ENCODE measurements around the gene KCNQ4.
A peak's percentile ranks its signal among the peaks of the same experiment; 100 is the strongest.

Gene KCNQ4

GRCh38 chr1:40829631-40830245 lies 46.2 kb downstream of the KCNQ4 start:
- ATAC-seq (replicated peaks) (no peak), DNase-seq (no peak)
- H3K36me3 Mint-ChIP-seq (ENCODE audit: insufficient read depth), result no peaks in the 10 kb centered on the region
- H3K27me3 Mint-ChIP-seq, result no peaks in the 10 kb centered on the region
- no peak overlapping the region for H3K27ac Mint-ChIP-seq
- no peaks in the 10 kb centered on the region for H3K9me3 Mint-ChIP-seq
- no peak overlapping the region for H3K4me3 Mint-ChIP-seq
- peaks cover 13 to 21% of the 10 kb centered on the region in 2 donors for H3K4me1 Mint-ChIP-seq (ENCODE audit: low read depth in 2 of 2)

GRCh38 chr1:40830419-40830943 lies 46.9 kb downstream of the KCNQ4 start:
- Mint-ChIP-seq H3K36me3 (ENCODE audit: insufficient read depth) (no peaks in the 10 kb centered on the region), H3K27ac (no peak overlapping the region)
- no peak for ATAC-seq (replicated peaks)

GRCh38 chr1:40831001-40831732 lies 47.6 kb downstream of the KCNQ4 start:
- Mint-ChIP-seq H3K4me3 (no peak overlapping the region), H3K27me3 (no peaks in the 10 kb centered on the region), H3K4me1 (ENCODE audit: low read depth in 2 of 2) (peaks cover 5 to 8% of the 10 kb centered on the region in 2 donors), H3K27ac (no peak overlapping the region), H3K36me3 (ENCODE audit: insufficient read depth) (no peaks in the 10 kb centered on the region), H3K9me3 (no peaks in the 10 kb centered on the region)
- DNase-seq (no peak), ATAC-seq (replicated peaks) (no peak)

More at GRCh38 chr1:40830419-40830943, 46.9 kb downstream of the KCNQ4 start:
- H3K27me3 Mint-ChIP-seq, result no peaks in the 10 kb centered on the region
- H3K4me1 Mint-ChIP-seq (ENCODE audit: low read depth in 2 of 2), result peaks cover 9 to 15% of the 10 kb centered on the region in 2 donors
- DNase-seq, result no peak
- H3K9me3 Mint-ChIP-seq, result no peaks in the 10 kb centered on the region
- H3K4me3 Mint-ChIP-seq, result no peak overlapping the region

GRCh38 chr1:40833979-40834378 lies 50.4 kb downstream of the KCNQ4 start:
- Mint-ChIP-seq H3K27me3 (no peaks in the 10 kb centered on the region), H3K4me1 (ENCODE audit: low read depth in 2 of 2) (no peaks in the 10 kb centered on the region), H3K27ac (no peak overlapping the region), H3K36me3 (ENCODE audit: insufficient read depth) (no peaks in the 10 kb centered on the region), H3K9me3 (no peaks in the 10 kb centered on the region), H3K4me3 (no peak overlapping the region)
- DNase-seq (no peak), ATAC-seq (replicated peaks) (no peak)

GRCh38 chr1:40834968-40835545 lies 51.5 kb downstream of the KCNQ4 start:
- H3K27me3 Mint-ChIP-seq, result no peaks in the 10 kb centered on the region
- no peaks in the 10 kb centered on the region for H3K36me3 Mint-ChIP-seq (ENCODE audit: insufficient read depth)
- ATAC-seq (replicated peaks) (no peak), DNase-seq (no peak)
- H3K9me3 Mint-ChIP-seq, result no peaks in the 10 kb centered on the region
- no peaks in the 10 kb centered on the region for H3K4me1 Mint-ChIP-seq (ENCODE audit: low read depth in 2 of 2)
- H3K4me3 Mint-ChIP-seq, result no peak overlapping the region
- H3K27ac Mint-ChIP-seq, result no peak overlapping the region

- Mint-ChIP-seq H3K27ac (no peak overlapping the region), H3K4me3 (no peak overlapping the region), H3K4me1 (ENCODE audit: low read depth in 2 of 2) (peaks cover 5 to 11% of the 10 kb centered on the region in 2 donors), H3K9me3 (no peaks in the 10 kb centered on the region), H3K27me3 (no peaks in the 10 kb centered on the region), H3K36me3 (ENCODE audit: insufficient read depth) (no peaks in the 10 kb centered on the region)
- no peak for DNase-seq
- no peak for ATAC-seq (replicated peaks)
Measured at GRCh38 chr1:40836283-40836682, 52.7 kb downstream of the KCNQ4 start.

GRCh38 chr1:40837601-40838000 lies 54.0 kb downstream of the KCNQ4 start:
- Mint-ChIP-seq H3K36me3 (ENCODE audit: insufficient read depth) (no peaks in the 10 kb centered on the region), H3K4me1 (ENCODE audit: low read depth in 2 of 2) (peaks cover 5 to 13% of the 10 kb centered on the region in 2 donors), H3K27me3 (no peaks in the 10 kb centered on the region), H3K9me3 (no peaks in the 10 kb centered on the region), H3K27ac (no peak overlapping the region), H3K4me3 (no peak overlapping the region)
- DNase-seq (no peak), ATAC-seq (replicated peaks) (no peak)

- H3K36me3 Mint-ChIP-seq (ENCODE audit: insufficient read depth), result no peaks in the 10 kb centered on the region
- no peak for ATAC-seq (replicated peaks)
- peaks cover 5 to 13% of the 10 kb centered on the region in 2 donors for H3K4me1 Mint-ChIP-seq (ENCODE audit: low read depth in 2 of 2)
- H3K27ac Mint-ChIP-seq, result no peak overlapping the region
- H3K9me3 Mint-ChIP-seq, result no peaks in the 10 kb centered on the region
- H3K27me3 Mint-ChIP-seq, result no peaks in the 10 kb centered on the region
- DNase-seq, result no peak
- H3K4me3 Mint-ChIP-seq, result no peak overlapping the region
Measured at GRCh38 chr1:40838045-40838979, 54.7 kb downstream of the KCNQ4 start.

- Mint-ChIP-seq H3K4me3 (no peak overlapping the region), H3K27ac (no peak overlapping the region), H3K9me3 (no peaks in the 10 kb centered on the region), H3K27me3 (no peaks in the 10 kb centered on the region), H3K36me3 (ENCODE audit: insufficient read depth) (no peaks in the 10 kb centered on the region), H3K4me1 (ENCODE audit: low read depth in 2 of 2) (peaks cover 5 to 13% of the 10 kb centered on the region in 2 donors)
- DNase-seq, result no peak
- ATAC-seq (replicated peaks), result no peak
Measured at GRCh38 chr1:40838980-40839942, 55.7 kb downstream of the KCNQ4 start.

- H3K27me3 Mint-ChIP-seq, result no peaks in the 10 kb centered on the region
- H3K4me1 Mint-ChIP-seq (ENCODE audit: low read depth in 2 of 2), result peaks cover 8 to 13% of the 10 kb centered on the region in 2 donors
- no peaks in the 10 kb centered on the region for H3K9me3 Mint-ChIP-seq
- no peaks in the 10 kb centered on the region for H3K36me3 Mint-ChIP-seq (ENCODE audit: insufficient read depth)
- no peak overlapping the region for H3K4me3 Mint-ChIP-seq
- ATAC-seq (replicated peaks) (no peak), DNase-seq (no peak)
- H3K27ac Mint-ChIP-seq, result no peak overlapping the region
Measured at GRCh38 chr1:40839943-40840335, 56.4 kb downstream of the KCNQ4 start.

- Mint-ChIP-seq H3K27me3 (no peaks in the 10 kb centered on the region), H3K27ac (no peak overlapping the region), H3K9me3 (no peaks in the 10 kb centered on the region), H3K36me3 (ENCODE audit: insufficient read depth) (no peaks in the 10 kb centered on the region), H3K4me1 (ENCODE audit: low read depth in 2 of 2) (peaks cover 11 to 13% of the 10 kb centered on the region in 2 donors), H3K4me3 (no peak overlapping the region)
- peak; percentile 73 for ATAC-seq (replicated peaks)
- no peak for DNase-seq
Measured at GRCh38 chr1:40840526-40841323, 57.1 kb downstream of the KCNQ4 start.

- ATAC-seq (replicated peaks) (no peak), DNase-seq (no peak)
- Mint-ChIP-seq H3K4me1 (ENCODE audit: low read depth in 2 of 2) (peaks cover 11 to 13% of the 10 kb centered on the region in 2 donors), H3K36me3 (ENCODE audit: insufficient read depth) (no peaks in the 10 kb centered on the region), H3K27me3 (no peaks in the 10 kb centered on the region), H3K9me3 (no peaks in the 10 kb centered on the region), H3K4me3 (no peak overlapping the region), H3K27ac (no peak overlapping the region)
Measured at GRCh38 chr1:40841602-40842001, 58.0 kb downstream of the KCNQ4 start.
